GM19023 (cell line): ENCODE measurements around the gene ZNHIT2.

Source experiments
- ATAC-seq: cut with Tn5 transposase; IDR thresholded peaks from one replicate; pipeline ENCODE4 v1.9.1; 2021; ENCODE audit warnings: mild to moderate bottlenecking, moderate library complexity; ENCODE audit not compliant: unreplicated experiment

ZNHIT2 gene

DNA sequence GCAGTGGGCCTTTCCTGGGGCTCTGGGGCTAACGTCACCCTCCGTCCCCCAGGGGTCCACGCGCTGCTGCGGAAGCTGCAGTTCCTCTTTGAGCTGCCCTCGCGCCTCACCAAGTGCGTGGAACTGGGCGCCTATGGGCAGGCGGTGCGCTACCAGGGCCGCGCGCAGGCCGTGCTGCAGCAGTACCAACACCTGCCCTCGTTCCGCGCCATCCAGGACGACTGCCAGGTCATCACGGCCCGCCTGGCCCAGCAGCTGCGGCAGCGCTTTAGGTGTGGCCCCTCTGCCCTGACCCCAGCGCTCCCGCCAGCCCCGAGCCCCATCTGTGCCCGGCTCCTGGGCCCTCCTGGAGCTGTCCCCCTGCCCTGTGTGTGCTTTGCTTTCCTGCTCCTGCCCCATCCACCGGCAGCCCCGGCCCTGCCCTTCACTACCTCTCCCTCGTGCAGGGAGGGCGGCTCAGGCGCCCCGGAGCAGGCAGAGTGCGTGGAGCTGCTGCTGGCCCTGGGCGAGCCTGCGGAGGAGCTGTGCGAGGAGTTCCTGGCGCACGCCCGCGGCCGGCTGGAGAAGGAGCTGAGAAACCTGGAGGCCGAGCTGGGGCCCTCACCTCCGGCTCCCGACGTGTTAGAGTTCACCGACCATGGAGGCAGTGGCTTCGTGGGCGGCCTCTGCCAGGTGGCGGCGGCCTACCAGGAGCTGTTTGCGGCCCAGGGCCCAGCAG lies 9.6 kb downstream of the ZNHIT2 start:
- no peak for ATAC-seq

DNA sequence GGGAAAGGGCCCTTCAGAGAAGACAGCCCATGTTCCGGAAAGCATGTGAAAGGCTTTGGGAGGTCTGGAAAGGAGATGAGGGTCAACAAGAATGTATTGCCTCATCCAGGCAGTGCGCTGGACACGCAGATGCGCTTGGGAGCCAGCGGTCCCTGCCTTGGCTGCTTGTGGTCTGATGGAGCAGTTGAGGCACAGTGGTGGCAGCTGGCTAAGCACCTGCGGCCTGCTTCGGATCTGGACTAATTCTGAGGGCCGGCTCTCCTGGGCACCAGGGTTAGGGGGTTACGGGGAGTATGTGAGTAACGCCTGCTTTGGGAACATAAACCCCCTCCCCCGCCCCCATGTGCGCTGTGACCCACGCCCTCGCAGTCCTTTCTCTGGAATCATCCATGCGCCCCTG lies 10.4 kb downstream of the ZNHIT2 start:
- ATAC-seq, result no peak

DNA sequence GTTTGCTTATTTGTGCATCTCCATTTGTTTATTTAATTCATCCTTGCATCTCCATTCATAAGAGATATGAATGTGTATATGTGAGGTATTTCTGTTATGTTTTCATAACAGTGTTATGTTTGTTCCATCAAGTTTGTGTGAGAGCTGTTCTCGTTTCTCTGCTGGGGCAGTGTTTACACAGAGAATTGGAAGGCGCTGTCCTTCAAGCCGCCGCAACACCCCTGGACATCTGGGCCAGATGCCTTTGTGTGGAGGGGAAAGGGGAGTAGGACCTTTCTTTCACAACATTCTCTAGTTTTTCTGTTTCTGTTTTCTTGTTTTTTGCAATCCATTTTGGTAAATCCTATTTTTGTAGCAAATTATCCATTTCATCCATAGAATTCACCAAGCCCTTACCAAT lies 12.9 kb downstream of the ZNHIT2 start:
- no peak for ATAC-seq

DNA sequence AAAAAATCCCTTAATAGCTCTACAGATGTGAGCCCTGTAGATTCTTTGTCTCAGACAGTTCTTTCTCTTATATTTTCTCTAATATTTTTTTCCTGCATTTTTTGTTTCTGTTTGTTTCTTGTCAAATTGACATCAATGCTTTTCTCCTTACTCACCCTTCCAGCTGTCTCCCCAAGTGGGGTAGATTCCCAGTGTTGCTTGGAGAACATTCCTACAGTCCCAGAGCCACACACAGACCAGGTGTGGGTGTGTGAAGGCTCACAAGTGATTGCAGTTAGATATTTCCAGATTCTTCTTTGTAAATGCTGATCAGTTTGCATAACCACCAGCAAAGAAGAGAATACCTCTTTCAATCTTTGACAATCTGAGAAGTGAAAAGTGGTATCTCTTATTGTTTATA lies 14.0 kb downstream of the ZNHIT2 start:
- no peak for ATAC-seq

DNA sequence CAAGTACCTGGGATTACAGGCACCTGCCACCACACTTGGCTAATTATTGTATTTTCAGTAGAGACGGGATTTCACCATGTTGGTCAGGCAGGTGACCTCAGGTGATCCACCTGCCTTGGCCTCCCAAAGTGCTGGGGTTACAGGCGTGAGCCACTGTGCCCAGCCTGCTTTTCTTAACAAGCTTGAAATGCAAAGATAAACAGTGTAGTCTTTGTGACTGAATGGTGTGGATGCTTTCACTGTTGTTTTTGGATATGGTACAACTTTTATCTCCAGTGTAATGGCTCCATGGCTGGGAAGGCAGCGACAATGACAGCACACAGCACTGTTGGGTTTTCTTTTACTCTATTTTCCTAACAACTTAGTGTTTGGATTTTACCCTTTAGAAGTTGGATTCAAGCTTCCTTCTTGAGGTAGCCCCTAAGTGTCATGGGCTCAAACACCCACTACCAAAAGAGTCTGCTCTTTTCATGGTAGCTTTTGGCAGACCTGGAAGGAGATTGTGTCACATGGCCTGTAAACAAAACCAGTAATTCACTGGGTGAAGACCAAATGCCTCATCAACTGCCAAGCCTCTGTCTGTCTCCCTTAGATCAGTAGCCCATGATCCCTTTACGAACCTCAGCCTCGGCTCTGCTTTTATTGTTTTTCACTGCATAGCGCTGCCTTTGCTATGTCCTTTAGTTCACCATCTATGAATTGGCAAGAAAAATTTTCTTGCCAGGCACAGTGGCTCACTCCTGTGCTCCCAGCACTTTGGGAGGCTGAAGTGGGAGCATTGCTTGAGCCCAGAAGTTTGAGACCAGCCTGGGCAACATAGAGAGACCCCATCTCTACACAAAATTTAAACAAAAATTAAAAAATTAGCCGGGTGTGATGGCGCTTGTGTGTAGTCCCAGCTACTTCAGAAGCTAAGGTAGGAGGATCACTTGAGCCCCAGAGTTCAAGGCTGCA lies 15.1 kb downstream of the ZNHIT2 start:
- ATAC-seq, result no peak

DNA sequence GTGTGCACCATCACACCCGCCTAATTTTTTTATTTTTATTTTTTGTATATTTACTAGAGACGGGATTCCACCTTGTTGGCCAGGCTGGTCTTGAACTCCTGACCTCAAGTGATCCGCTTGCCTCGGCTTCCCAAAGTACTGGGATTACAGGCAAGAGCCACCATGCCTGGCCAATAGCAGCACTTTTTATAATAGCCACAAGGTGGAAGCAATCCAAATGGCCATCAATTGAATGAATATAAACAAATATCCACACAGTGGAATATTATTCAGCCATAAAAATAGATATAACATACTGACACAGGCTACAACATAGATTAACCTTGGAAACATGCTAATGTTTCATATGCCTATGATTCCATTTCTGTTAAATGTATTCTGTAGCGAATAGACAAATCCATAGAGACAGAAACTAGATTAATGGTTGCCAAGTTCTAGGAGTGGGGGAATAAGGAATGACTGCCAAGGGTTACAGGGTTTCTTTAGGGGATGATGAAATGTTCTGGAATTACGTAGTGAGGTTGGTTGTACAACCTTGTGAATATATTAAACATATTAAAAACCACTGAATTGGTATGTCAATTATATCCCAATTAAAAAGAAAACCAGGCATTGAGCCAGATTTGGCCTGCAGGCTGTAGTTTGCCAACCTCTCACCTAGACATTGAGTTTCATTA lies 16.7 kb downstream of the ZNHIT2 start:
- ATAC-seq, result no peak

DNA sequence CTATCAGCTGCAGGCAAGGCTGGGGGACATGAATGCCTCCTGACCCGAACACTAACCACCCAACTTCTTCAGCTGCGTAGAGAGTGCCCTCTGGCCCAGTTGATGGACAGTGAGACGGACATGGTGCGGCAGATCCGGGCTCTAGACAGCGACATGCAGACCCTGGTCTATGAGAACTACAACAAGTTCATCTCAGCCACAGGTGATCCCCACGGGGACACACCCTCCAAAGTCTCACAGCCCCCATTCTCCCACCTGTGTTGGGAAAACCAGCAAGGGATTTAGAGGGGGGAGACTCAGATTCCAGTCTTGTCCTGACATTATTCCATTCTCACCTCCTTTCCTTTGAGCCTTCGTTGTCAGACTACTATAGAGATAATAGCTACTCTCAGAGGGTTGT lies 20.6 kb downstream of the ZNHIT2 start:
- ATAC-seq, result no peak

DNA sequence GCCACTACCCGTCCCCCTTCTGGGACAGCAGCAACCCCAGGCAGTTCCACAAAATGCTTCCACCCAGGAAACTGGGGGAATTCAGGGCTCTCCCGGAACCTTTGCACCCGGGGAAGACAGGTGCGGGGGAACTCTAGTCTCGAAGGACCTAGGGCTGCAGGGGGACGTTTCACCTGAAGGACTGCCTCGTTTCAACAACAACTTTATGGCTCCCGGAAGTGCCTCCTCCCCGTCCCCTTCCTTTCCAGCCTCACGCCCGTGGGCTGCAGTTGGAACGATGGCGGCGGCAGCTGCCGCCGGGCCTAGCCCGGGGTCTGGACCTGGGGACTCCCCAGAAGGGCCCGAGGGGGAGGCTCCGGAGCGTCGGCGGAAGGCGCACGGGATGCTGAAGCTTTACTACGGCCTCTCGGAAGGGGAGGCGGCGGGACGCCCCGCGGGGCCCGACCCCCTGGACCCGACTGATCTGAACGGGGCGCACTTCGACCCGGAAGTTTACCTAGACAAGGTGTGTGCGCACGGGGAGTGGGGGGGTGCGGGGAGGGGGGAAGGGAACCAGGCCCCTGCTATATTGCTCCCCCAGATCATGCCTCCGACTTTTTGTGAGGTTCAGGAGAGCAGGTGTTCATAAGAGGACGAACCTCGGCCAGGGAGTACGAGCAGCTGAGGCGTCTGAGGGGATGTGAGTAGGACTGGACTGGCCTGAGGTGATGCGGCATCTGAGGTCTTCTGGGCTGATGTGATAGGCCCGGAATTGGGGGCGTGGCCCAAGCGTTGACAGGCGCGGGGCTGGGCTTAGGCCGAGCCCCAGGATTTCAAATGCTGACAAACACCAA lies 21.3 kb downstream of the ZNHIT2 start, which contains the start of gene VPS51:
VPS51 (plus strand) TSS at position 241 of the 833 bp plus-strand sequence; CDS start at position 278, 37 bp downstream.
- peak; percentile 90 for ATAC-seq

DNA sequence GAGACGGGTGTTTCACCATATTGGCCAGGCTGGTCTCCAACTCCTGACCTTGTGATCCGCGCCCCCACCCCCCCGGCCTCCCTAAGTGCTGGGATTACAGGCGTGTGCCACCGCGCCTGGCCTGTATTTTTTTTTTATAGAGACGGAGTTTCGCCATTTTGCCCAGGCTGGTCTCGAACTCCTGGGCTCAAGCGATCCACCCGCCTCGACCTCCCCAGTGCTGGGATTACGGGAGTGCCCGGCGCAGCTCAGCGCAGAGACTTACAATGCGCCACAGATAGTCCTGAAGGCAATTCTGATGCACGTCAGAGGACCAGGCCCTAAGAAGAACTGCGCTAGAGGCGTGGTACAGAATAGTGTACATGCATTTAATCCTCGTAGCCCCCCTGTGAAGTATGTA lies 22.1 kb downstream of the ZNHIT2 start:
- no peak for ATAC-seq

DNA sequence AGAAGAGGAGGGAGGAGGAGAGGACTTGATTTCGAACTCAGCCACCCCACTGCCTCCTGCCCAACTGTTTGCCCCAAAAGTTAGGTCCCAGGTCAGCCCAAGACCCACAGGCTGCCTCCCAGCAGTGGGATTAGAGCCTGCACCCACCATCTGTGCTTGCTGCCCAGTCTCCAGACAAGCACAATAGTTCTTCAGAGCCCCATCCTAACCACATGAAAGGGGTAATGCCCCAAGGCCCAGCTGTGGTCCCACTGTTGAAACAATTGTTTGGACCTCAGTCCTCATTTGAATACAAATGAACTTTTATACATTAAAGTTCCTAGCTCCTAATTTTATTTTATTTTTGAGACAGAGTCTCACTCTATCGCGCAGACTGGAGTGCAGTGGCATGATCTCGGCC lies 26.9 kb downstream of the ZNHIT2 start:
- ATAC-seq, result no peak

DNA sequence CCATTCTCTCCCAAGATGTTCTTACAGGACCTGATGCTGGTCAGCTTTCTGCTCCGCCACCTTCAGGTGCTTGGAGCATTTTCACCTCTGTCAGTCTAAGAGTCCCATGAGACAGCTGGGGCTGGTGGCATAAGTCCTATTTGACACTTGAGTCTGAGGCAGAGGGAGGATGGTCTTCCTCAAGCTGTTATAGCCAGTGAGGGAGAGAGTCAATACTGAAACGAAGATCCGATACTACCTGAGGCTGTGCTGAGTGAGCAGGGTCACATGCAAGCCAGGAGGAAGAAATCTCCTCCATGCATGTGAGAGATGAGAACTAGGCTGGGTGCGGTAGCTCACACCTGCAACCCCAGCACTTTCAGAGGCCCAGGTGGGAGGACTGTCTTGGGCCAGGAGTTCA lies 27.9 kb downstream of the ZNHIT2 start:
- ATAC-seq, result no peak

DNA sequence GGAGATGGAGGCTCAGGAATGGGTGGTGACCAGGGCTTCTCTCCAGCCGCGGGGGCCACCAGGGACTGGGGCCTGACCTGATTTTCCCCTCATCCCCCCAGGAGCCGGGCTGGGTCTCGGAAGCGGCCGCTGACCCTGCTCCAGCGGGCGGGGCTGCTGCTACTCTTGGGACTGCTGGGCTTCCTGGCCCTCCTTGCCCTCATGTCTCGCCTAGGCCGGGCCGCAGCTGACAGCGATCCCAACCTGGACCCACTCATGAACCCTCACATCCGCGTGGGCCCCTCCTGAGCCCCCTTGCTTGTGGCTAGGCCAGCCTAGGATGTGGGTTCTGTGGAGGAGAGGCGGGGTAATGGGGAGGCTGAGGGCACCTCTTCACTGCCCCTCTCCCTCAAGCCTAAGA lies 29.7 kb downstream of the ZNHIT2 start:
- no peak for ATAC-seq

DNA sequence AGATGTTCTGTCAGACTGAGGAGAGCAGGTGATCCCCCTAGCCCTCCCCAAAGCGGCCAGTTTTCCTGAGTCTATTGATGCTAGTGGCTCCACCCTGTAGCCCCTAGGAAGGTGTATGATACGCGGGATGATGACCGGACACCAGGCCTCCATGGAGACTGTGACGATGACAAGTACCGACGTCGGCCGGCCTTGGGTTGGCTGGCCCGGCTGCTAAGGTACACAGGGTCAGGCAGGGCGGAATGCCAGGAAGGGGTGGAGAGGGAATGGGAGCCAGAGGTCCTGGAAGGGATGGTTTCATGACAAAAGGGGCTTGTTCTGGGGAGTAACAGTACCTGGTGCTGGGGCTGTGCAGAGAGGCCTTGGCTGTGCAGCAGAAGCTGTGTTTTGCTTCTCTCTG lies 30.3 kb downstream of the ZNHIT2 start:
- ATAC-seq, result no peak

DNA sequence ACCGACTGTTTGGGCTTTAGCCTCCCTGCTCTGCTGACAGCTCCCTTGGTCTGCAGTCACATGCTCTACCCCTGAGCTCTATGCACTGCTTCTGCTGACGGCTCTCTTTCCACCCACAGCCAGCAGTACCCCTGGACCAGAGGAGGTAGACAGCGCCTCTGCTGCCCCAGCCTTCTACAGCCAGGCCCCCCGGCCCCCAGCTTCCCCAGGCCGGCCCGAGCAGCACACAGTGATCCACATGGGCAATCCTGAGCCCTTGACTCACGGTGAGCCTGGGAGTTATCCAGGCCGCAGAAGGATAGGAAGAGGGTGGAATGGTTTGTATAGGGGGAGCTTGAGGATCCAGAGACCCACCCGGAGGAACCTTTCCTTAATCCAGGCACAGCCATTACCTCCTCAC lies 30.7 kb downstream of the ZNHIT2 start:
- ATAC-seq, result no peak

DNA sequence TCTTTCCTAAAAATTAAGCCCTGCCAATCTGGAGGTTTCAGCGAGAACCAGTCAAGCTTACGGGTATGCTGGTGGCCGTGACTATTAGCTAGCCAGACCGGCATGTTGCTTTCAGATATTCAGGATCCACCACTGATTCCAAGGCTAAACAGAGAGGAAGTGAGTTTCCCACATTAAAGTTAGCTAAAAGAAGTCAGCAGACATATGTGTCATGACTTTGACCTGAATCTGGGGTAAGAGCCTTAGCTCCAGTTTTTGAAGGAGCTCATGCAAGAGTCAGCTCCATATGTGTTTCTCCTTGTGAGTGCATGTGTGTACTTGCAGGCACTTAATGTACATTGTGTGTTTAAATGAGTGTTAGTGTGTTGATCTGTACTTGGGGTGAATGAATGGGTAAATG lies 32.1 kb downstream of the ZNHIT2 start:
- no peak for ATAC-seq

DNA sequence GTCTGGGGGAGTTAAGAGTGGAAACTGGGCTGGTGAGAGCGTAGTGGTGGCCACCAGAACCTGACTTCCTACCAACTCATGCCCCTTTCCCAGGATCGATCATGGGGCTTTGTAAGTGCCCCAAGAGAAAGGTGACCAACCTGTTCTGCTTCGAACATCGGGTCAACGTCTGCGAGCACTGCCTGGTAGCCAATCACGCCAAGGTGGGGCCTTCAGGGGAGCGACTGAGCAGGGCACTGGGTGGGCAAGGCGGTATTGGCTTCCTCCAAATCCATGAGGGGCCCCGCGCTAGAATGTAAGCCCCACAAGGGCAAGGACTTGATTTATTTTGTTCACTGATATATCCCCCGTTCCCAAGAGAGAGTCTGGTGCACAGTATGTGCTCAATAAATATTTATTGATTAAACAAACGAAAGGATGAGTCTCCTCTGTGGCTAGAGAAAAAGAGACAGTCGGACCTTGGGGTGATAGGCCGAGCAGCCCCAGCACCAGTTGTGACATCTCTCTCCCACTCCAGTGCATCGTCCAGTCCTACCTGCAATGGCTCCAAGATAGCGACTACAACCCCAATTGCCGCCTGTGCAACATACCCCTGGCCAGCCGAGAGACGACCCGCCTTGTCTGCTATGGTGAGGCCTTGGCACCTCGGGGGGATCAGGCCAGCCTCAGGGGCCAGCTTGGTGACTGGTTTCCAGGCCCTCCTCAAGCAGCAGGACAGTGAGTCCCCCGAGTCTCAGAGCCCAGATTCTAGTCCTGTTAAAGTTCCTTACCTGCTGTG lies 32.7 kb downstream of the ZNHIT2 start:
- ATAC-seq, result no peak

DNA sequence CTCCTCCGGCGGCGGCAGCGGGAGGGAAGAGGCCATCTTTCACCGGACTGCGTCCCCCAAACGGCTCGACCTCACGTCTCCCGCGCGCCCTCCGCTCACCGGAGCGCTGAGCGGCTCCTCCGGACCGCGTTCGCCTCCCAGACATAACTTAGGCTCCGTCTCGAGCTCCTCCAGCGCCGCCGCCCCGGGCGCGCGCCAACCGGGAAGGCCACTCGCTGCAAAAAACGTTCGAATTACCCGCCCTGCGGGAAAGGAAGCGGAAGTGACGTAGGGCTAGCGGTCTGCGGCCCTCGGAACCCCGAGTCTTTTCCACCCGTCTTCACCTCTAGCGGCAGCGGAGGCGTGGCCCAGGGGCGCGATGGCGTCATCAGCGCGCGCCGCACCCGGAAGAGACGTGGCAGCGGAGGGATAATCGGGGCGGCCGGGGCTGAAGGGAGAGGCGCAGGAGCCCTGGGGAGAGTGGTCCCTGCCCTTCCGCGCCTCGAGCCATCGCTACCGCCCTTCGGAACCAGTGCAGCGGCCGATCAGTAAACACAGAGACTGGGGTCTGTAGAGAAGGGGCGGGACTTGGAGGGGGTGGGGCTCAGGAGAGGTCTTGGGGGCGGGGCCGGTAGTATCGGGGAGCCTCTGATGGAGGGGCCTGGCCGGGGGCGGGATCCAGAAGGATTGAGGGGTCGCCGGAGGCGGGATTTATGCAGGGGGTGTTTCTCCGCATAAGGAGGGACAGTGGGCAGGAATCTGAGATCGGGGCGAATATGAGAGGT lies 33.5 kb downstream of the ZNHIT2 start, which contains the start of the genes CDCA5 and ZFPL1:
CDCA5 (minus strand) TSS at position 207 of the 764 bp plus-strand sequence; CDS start at position 145, 62 bp downstream.
ZFPL1 (plus strand) TSS at position 389 of the 764 bp plus-strand sequence. CDS start 477 bp downstream, outside the sequence.
- peak; percentile 79 for ATAC-seq

DNA sequence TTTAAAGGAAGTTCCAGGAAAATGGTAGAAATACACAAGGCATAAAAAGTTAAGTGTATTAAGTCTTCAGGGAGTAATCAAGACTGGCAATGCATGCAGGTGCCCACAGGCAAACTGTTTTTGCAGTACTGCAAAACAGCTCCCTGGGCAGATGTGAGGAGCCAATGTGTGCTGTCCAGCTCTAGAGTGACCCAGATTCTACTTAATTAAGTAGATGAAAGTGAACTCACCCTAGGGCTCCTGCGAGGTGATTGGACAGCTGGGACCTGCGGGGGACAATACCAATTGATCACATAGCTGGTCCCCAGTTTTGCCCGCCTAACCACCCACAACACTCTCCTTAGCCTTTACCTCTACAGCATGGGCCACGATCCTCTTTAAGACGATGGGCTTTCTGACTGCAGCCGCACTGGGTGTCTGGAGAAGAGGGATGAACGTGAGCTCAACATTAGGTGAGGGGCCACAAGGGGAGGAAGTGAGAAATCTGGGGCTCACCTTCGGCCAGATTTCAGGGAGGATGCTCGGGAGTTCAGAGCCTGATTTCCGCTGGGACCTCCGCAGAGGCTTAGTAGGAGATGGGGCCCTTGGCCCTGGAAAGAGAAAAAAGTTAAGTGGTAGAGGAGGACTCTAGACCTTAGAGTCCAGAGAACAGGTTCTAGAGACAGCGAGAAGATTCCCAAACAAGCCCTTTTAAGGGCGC lies 34.2 kb downstream of the ZNHIT2 start:
- ATAC-seq, result peak; percentile 9
